ENCODE measurements around the gene PIK3R3.

Gene PIK3R3

DNA sequence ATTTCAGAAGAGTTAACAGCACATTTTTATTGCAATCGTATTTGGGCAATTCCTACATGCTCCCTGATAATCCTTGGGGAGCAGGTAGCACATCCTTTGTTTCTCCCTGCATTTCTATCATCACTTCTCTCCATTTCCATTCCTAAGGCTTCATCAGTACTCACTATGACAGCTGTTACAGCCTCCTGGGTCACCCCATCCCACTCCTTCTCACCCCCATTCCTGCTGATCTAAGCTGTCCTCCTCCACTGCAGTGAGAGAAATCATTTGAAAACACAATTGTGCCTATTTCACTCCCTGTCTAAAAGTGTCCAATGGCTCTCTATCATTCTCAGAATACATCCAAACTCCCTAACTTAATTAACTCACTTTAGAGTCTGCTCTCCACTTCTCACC lies 25.5 kb upstream of the PIK3R3 start:
- no peak for DNase-seq (ENCODE audit: low read depth in 3 of 3)

- DNase-seq (ENCODE audit: low read depth in 3 of 3) = no peak
These were observed 21.3 kb upstream of the PIK3R3 start for GRCh38 chr1:46153732-46154131.

DNA sequence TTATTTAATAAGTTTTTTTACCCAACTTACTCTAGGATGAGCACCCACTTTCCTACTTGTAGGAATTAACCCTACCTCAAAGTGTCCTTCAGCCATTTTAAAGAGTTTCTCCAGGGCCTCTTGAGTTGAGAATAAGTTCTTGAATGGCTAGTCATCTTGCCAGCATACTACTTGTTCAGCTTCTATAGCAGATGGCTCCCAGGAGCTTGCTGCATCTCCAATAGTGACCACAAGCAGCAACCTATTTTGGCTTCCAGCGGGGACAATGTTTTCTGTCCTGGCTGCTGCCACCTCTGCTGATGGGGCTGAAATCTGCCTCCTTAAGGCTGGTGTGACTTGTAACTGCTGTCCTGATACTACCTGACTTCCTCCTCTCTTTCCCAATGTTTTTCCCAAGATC lies 20.8 kb upstream of the PIK3R3 start:
- no peak for DNase-seq (ENCODE audit: low read depth in 3 of 3)

DNA sequence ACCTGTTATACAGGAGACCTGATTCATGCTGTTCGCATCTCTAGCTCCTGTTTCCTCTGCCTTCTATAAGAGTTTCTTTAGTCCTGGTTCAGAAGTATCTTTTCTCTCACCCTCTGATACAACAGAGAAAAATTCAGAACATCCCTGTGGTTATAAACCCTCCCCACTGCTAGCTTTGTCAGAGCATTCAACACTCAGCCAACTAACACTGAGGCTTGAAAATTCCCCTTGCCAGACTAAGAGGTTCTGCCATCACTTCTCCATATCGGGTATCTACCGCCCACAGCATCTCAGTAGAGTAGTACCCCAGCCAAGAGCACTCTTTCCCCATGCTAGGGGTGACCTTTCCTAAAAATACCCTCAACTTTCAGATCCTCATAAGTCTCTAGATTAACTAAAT lies 19.6 kb upstream of the PIK3R3 start:
- DNase-seq (ENCODE audit: low read depth in 3 of 3) = no peak

DNA sequence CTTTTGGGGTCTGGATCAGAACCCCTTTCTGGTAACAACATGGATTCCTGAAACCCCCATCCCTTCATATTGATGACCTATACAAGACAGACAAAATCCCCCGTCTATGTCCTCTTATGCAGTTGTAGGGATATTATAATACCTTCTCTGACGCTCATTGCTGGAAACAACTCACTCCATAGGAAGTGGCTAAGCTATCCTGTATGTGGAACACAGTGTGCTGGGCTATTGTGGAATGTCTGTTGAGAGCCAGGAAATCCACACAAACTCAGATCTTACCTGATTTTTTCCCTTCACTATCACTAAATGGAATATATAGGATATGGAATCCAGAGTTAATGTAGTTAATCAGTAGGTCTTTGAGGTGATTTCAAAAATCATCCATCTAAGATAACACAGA lies 17.7 kb upstream of the PIK3R3 start:
- DNase-seq (ENCODE audit: low read depth in 3 of 3) = no peak

DNA sequence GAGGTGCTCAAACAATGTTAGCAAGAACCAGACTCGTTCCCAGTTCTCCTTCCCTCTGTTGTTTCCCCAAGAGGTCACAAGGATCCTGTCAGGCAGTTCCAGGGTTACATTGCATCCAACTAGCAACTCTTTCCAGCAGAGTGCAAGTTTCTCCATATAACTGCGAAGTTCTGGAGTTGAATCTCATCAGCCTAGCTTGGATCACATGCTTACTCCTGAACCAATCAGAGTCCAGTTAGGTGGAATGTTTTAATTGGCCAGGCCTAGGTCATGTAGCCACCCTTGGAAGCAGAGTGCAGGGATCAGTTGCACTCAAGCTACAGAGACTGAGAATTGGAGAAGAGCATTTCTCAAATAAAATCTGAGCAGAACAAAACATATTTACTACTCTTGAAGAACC lies 15.9 kb upstream of the PIK3R3 start:
- DNase-seq (ENCODE audit: low read depth in 3 of 3) = no peak

DNA sequence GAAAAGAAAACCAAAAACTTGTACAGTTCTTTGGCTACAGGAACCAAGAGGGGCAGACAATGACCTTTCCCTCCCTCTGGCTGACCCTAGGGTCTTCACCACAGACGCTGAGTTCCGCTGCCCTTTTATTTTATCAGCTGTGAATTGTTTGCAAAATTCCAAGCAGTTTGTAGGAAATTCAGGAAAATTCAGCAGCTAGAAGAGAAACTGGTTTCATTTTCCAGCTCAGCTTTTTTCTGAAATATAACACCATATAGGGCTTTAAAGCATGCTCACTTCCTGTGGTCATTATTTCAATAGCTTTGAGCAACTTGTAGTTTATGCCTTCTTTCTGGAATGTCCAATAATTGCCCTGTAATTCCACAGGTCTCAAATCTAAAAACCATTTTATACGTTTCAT lies 5.5 kb upstream of the PIK3R3 start:
- DNase-seq (ENCODE audit: low read depth in 3 of 3) = no peak

DNA sequence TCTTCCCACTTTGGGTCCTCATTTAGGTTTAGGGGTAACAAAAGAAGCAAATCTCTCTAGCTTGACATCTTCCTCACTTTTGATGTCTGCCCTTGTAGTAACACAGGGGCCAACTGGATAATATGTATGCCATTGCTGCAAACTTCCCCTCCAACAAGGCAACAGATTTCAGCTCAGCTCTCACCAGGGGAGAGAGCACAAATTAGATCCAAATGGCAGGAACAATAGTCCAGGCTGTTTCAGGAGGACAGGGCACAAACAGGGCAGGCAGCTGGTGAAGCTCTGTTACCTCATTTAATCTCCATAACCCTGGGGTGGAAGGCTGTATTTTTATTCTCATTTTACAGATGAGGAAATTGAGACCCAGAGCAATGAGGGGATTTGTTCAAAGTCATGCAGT lies 4.3 kb upstream of the PIK3R3 start:
- no peak for DNase-seq (ENCODE audit: low read depth in 3 of 3)

GRCh38 chr1:46134660-46135331 lies 2.4 kb upstream of the PIK3R3 start:
- DNase-seq (ENCODE audit: low read depth in 3 of 3) = no peak

- DNase-seq (ENCODE audit: low read depth in 3 of 3) = no peak
These were observed 1.4 kb upstream of the PIK3R3 start for GRCh38 chr1:46133781-46134350.

- no peak for DNase-seq (ENCODE audit: low read depth in 3 of 3)
These were observed 791 bp upstream of the PIK3R3 start for GRCh38 chr1:46133181-46133658.

DNA sequence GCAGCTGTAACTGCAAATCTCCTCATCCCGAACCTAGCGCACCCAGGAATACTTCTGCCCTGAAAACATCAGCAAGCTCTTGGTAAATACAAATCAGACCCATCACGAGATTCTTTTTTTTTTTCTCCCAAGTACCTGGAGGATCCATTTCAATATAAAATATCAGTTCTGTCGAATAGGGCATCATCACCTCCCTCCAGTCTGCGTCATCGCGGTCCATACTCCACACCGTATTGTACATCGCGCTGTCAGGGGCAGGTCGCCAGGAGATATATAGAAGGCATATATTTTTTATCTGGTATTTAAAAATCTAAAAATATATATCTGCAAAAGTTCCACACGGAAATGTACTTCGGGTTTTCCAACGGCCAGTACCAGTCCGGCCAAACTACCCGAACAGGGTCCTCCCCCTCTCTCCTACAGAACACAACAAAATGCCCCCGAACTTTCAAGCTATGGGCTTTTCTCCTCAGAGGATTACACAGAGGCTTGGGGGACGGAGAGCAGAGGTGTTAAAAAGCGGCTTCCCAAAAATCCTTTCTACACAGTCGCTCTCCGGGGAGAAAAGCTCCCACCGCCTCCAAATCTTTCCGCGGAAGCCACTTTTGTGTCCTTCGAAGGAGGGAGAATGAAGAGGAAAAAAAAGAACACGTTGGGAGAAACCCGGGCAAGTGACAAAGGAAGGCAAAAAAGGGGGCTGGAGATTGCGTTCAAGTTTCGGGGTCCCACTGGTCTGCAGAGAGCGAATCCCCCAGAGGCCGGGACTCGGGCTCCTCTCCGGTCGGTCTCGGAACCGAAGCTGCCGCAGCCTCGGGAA lies 509 bp downstream of the PIK3R3 start:
- DNase-seq (ENCODE audit: low read depth in 3 of 3) = peak in 2 of 3 experiments; percentile 1 to 9

- no peak for DNase-seq (ENCODE audit: low read depth in 3 of 3)
These were observed 1.3 kb downstream of the PIK3R3 start for GRCh38 chr1:46131093-46131492.

- DNase-seq (ENCODE audit: low read depth in 3 of 3) = no peak
These were observed 1.8 kb downstream of the PIK3R3 start for GRCh38 chr1:46130606-46131005.

- no peak for DNase-seq (ENCODE audit: low read depth in 3 of 3)
These were observed 2.3 kb downstream of the PIK3R3 start for GRCh38 chr1:46130121-46130520.

GRCh38 chr1:46128344-46128743 lies 4.1 kb downstream of the PIK3R3 start:
- no peak for DNase-seq (ENCODE audit: low read depth in 3 of 3)

DNA sequence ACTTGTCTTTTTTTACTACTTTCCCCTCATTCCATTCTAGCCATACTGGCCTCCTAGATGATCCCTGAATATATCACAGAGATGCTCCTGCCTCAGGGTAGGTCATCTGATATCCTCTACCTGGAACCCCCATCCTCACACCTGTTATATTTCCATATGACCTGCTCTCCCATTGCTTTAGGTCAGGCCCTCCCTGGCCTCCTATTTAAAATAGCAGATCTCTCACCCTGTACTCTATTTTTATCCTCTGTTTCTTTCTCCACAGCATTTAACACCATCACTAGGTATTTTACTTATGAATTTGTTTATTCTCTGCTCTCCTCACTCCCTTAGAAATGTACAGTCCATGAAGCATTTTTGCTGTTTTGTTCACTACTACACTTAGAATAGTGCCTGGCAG lies 13.6 kb downstream of the PIK3R3 start:
- no peak for DNase-seq (ENCODE audit: low read depth in 3 of 3)

- DNase-seq (ENCODE audit: low read depth in 3 of 3) = no peak
These were observed 14.5 kb downstream of the PIK3R3 start for GRCh38 chr1:46117810-46118494.

DNA sequence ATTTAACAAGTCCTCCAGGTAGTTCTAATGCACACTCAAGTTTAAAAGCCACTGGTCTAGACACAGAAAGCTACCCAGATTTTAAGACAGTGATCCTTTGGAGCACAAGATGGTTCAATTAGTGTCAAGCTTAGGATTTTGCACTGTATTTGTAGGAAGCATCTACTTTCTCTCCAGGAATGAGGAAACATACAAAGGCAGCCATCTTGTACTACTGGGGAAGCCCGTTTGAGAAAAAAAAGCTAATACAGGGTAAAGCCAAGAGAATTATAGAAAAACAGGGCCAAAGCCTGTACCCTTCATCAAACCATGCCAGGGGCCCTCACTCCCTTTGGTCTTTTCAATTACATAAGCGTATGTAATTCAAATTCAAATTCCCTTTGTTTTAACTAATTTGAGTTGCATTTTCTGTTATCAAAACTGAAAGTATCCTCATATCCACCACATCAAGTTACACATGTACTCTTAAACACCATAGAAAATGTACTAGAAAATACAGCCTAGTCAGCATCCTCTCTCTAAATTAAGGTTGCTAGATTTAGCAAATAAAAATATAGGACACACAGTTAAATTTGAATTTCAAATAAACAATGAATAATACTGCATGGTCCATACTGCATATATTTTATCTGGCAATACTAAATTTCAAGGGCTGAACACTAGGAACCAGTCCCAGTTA lies 17.4 kb downstream of the PIK3R3 start:
- DNase-seq (ENCODE audit: low read depth in 3 of 3) = no peak

DNA sequence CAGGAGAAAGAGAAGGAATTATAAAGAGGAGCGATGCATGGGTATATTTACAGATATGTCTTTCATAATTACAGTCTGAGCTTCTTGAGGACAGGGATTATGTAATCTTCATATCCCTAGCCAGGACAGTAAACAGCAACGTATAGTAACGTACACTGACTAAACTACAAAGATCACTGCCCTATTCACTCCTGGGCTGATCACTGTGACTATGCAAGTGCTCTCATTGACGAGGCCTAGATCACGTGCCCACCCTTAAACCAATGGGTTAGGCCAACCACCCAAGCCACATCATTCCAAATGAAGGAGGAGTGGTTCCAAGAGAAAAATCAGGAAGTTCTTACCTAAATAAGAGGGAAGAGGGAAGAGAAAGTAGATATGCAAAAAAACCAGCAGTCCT lies 18.5 kb downstream of the PIK3R3 start:
- DNase-seq (ENCODE audit: low read depth in 3 of 3) = no peak

GRCh38 chr1:46112108-46112507 lies 20.3 kb downstream of the PIK3R3 start:
- no peak for DNase-seq (ENCODE audit: low read depth in 3 of 3)

DNA sequence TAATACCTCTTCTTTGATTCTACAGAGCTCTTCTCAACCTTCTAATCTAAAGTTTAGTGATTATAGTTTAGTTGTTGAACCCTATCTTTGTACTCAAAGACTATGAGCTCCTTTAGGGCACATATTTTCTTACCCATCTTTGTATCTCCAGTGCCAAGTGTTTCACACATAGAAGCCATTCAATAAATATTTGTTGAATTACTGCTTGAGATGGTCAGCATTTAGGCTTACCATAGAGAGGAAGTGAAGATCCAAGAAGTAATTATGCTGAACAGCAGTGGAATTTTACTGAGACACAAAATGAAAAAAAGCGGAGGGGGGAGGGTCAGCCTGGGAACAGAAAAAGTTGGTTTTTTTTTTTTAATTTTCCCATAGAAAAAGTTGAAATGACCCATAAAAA lies 21.9 kb downstream of the PIK3R3 start:
- DNase-seq (ENCODE audit: low read depth in 3 of 3) = no peak

Data from stimulated activated CD4-positive, alpha-beta T cell treated with anti-CD3 and anti-CD28 coated beads, TNF-alpha, amount 100 ng/mL, for 4 hours (primary cell).